Brain microvascular endothelial cell (primary cell): ENCODE measurements around the gene PIEZO2.

Experiments
- DNase-seq: peaks from one replicate; pipeline ENCODE4 v3.0.0-alpha.2; 2020
- H3K27ac ChIP-seq: fragments of 250-450 bp; sonication (Bioruptor Pico); 2 replicates; pipeline ENCODE4 v1.5.1; 2020; ENCODE audit warnings: mild to moderate bottlenecking, moderate library complexity
- H3K27me3 ChIP-seq: fragments of 250-450 bp; sonication (Bioruptor Pico); replicated peaks from 2 replicates; pipeline ENCODE4 v1.5.1; 2020; ENCODE audit warnings: mild to moderate bottlenecking
- H3K36me3 ChIP-seq: fragments of 250-450 bp; sonication (Bioruptor Pico); replicated peaks from 2 replicates; pipeline ENCODE4 v1.5.1; 2020; ENCODE audit warnings: mild to moderate bottlenecking
- H3K4me3 ChIP-seq: 2 replicates; pipeline ENCODE4 v1.5.1; 2011; ENCODE audit warnings: low read depth, mild to moderate bottlenecking, control low read depth, low read length, moderate library complexity
- in situ Hi-C: cut with HindIII; loops from 2 replicates; pipeline ENCODE4 v1.10.0; 2017; ENCODE audit warnings: low sequenced_read_pairs, low pct_ligation_motif_present
- TF ChIP-seq, protein P1 (sequence below): IDR thresholded peaks from 2 replicates; pipeline ENCODE4 v1.5.1; 2011; ENCODE audit warnings: low read depth, mild to moderate bottlenecking, moderate library complexity, low read length, control low read depth, inconsistent platforms; ENCODE audit errors: missing control alignments

PIEZO2 gene

DNA sequence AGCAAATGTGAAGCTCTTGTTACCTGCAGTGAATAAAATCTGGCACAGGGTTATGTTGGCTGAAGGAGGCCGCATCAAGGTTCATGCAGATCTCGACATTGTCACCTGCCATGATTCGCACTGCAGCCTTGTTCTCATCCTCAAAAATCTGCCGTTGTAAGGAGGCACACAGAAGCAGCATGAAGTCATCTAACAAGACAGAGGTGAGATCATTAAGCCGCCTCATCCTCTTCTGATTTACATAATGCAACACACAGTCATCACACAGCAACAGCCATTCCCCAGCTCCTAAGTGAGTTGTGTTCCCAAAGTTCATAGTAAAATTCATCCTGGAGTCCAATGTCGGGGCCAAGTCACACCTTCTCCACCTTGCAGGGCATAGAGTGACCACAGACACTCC is 391.4 kb downstream of the PIEZO2 start:
- Histone ChIP-seq H3K27me3 (no peaks in the 10 kb centered on the region), H3K4me3 (no peak overlapping the region), H3K36me3 (no peaks in the 10 kb centered on the region), H3K27ac (no peak overlapping the region)
- DNase-seq = no peak
- in situ Hi-C loops = no loop called here
- TF ChIP-seq, protein P1, sequence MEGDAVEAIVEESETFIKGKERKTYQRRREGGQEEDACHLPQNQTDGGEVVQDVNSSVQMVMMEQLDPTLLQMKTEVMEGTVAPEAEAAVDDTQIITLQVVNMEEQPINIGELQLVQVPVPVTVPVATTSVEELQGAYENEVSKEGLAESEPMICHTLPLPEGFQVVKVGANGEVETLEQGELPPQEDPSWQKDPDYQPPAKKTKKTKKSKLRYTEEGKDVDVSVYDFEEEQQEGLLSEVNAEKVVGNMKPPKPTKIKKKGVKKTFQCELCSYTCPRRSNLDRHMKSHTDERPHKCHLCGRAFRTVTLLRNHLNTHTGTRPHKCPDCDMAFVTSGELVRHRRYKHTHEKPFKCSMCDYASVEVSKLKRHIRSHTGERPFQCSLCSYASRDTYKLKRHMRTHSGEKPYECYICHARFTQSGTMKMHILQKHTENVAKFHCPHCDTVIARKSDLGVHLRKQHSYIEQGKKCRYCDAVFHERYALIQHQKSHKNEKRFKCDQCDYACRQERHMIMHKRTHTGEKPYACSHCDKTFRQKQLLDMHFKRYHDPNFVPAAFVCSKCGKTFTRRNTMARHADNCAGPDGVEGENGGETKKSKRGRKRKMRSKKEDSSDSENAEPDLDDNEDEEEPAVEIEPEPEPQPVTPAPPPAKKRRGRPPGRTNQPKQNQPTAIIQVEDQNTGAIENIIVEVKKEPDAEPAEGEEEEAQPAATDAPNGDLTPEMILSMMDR = no peak

- in situ Hi-C loops = no loop called here
- no peak for DNase-seq
- H3K27ac ChIP-seq = no peak overlapping the region
- no peaks in the 10 kb centered on the region for H3K27me3 ChIP-seq
- TF ChIP-seq, protein P1 = no peak
- H3K36me3 ChIP-seq = no peaks in the 10 kb centered on the region
- H3K4me3 ChIP-seq = no peak overlapping the region
Observed at GRCh38 chr18:10757349-10757748, 392.0 kb downstream of the PIEZO2 start.

DNA sequence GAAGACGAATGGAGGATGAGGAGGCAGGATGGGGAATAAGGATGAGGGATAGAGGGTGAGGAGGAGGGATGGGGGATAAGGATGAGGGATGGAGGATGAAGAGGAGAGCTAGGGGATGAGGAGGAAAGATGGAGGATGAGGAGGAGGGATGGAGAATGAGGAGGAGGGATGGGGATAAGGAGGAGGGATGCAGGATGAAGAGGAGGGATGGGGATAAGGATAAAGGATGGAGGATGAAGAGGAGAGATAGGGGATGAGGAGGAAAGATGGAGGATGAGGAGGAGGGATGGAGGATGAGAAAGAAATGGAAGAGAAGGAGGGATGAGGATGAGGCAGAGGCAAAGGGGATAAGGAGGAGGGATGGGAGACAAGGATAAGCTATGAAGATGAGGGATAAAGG is 393.5 kb downstream of the PIEZO2 start:
- DNase-seq = no peak
- Histone ChIP-seq H3K36me3 (no peaks in the 10 kb centered on the region), H3K27ac (no peak overlapping the region), H3K4me3 (no peak overlapping the region), H3K27me3 (no peaks in the 10 kb centered on the region)
- TF ChIP-seq, protein P1 = no peak
- in situ Hi-C loops = no loop called here

GRCh38 chr18:10754128-10754527 is 395.2 kb downstream of the PIEZO2 start:
- no peak for DNase-seq
- in situ Hi-C loops = no loop called here

DNA sequence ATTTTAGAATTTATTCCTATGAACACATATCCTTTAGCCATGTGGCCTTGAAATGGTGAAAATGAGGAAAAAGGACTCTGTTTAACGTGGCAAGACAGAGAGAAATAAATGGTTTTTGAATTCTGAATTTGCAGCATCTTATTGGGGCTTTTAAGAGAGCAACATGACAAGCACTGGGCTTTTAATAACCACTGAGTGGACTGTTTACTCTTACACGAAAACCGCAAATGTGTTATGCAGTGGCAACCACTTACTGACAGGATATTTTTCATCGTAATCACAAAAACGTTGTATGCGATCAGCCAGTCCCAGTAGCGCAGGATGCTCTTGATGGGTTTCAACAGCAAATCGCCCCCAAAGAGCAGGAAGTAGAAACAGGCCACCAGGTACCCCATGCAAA is 397.0 kb downstream of the PIEZO2 start:
- Histone ChIP-seq H3K27me3 (no peaks in the 10 kb centered on the region), H3K27ac (no peak overlapping the region), H3K4me3 (no peak overlapping the region), H3K36me3 (no peaks in the 10 kb centered on the region)
- in situ Hi-C loops = no loop called here
- DNase-seq = no peak
- TF ChIP-seq, protein P1 = no peak

More at GRCh38 chr18:10754128-10754527, 395.2 kb downstream of the PIEZO2 start:
- Histone ChIP-seq H3K27me3 (no peaks in the 10 kb centered on the region), H3K27ac (no peak overlapping the region), H3K4me3 (no peak overlapping the region), H3K36me3 (no peaks in the 10 kb centered on the region)
- TF ChIP-seq, protein P1 = no peak

- Histone ChIP-seq H3K4me3 (no peak overlapping the region), H3K36me3 (no peaks in the 10 kb centered on the region), H3K27ac (no peak overlapping the region), H3K27me3 (no peaks in the 10 kb centered on the region)
- in situ Hi-C loops = no loop called here
- DNase-seq = no peak
- TF ChIP-seq, protein P1 = no peak
Observed at GRCh38 chr18:10751653-10752052, 397.7 kb downstream of the PIEZO2 start.
